ENCODE measurements around the gene XYLT1.

Gene XYLT1

GRCh38 chr16:17245776-17246175, 225.0 kb downstream of the XYLT1 start:
- DNase-seq, result no peak

GRCh38 chr16:17244872-17245551, 225.7 kb downstream of the XYLT1 start:
- no peak for DNase-seq

DNA sequence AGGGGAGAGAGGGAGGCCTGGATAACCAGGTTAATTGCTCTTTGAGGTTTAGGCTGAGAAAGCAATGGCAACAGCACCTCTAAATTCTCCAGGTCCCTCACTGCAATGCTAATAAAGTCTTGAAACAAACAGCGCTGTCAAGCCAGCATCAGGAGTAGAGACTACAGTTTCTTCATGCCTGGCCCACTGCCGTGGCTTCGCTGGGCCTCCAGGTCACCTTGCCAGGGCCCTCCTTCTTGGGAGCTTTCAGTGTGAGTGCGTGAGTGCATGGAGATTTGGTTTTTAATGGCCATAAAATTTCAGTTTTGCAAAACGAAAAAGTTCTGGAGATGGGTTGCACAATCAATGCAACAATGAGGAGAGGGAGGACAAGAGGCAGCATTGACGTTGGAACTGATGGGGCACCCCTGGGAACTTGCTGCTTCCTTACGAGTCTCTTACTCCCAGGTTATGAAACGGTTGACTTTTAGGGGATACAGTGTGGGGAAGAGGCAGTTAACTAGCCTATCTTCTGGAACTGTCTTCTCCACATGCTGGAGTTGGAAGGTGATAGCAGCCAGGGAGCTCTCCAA, 229.4 kb downstream of the XYLT1 start:
- DNase-seq, result no peak

DNA sequence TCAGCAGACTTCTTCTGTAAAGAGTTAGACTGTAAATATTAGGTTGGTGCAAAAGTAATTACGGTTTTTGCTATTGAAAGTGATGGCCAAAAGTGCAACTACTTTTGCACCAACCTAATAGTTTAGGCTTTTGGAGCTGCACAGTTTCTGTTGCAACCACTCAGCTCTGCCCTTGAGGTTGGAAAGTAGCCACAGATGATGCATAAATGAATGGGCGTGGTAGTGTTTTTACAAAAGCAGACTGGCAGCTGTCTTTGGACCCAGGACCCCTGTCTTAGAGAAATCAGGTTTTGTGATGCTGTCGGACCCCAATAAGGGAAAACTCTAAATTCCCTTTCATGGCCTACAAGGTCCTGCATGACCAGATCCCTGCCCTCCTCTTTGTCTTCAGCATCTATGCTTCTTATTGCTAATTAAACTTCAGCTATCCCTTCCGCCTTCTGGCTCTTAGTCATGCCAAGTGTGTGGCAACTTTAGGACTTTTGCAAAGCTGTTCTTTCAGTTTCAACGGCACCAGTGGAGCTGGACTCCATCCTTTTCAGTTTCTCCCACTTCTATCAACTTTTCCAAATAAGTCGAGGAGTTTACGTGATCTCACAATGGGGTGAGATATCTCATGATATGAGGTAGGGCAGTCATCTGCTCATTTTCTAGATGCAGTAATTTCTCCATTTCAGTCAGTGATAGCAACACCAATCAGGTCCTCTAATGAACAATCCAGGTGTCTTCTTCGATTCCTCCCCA, 232.3 kb downstream of the XYLT1 start:
- no peak for DNase-seq

DNA sequence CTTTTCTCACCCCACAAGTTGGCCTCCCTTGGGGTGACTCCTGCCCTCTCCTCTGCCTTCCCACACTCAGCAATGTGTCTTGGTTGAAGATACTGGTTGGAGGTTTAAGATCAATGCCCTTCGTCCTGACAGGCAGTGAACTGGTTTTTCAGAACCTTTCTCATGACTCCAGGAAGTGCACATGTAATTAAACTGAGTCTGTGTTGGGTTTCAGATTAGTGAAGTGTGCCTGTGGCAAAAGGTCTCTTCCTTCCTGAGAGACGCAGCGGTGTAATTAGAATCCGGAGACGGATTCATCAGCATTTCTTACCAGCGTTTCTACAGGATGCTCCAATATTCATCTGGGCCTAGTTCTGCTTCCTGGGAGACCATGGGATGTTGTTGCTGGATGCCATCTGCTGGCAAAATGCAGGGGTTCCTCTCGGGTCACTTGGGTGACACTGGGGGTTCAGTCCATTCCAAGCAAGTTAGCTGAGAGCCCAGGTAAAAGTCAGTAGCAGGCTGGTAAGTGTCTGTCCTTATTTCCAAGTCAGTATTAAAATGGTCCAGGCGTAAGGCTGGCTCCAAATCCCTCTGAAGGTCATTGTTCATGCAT, 233.3 kb downstream of the XYLT1 start:
- no peak for DNase-seq

DNA sequence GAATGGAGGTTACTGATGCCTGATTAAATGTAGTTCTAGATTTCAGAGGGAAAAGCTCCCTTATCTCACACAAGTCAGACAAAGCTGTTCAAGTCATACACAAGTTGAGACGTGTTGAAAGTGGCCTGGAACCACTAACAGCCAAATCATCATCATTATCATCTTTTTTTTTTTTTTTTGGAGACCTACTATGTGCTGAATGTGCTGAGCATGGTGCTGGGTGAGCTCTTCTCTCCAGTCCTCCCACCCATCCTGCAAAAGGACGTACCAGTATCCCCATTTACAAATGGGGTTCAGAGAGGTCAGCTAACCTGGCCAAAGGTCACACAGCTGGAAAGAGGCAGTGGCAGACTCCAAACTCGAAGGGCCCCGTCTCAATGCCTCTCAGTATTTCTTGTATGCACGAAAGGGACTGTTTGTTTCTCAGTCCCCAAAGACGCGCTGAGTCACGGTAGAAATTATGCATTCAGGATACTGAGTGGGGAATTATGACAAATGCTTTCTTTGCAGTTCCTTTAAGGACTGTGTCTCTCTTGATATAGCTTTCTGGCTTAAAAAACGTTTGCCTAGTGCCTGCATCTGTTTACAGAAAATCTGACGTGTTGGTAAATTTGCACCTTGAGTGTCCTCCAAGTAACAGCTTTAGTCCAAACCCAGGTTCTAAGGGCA, 235.5 kb downstream of the XYLT1 start:
- no peak for DNase-seq

DNA sequence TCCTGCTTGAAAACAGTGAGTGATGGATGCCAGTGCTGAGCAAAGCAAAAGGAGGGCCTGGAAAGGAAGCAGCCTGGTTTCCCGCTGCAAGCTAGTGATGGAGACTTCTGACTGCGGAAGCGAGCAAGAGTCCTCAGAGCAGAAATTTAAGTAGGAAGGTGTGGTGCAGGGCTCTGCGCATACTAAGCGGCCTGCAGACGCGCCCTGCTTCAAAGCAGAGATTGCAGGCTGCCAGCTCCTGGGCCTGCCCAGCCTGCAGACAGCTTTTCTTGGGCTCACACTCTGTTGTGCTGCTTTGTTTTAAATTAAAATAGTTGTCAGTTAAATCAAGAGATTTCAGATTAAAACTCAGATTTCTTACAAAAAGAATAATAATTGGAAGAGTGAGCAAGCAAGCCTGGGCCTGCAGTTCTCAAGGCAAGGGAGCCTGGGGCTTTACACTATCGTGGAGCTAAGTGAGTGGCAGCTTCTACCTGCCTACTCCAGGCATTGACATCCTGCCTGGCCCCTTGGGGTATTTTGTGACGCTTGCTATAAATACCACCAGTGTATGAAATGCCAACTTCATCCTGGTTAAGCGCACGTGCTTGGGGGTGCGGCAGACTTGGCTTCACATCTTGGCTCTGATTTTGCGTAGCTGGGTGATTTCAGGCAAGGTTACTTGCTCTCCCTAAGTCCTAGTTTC, 237.3 kb downstream of the XYLT1 start:
- no peak for DNase-seq

GRCh38 chr16:17232487-17232886, 238.3 kb downstream of the XYLT1 start:
- DNase-seq, result no peak

DNA sequence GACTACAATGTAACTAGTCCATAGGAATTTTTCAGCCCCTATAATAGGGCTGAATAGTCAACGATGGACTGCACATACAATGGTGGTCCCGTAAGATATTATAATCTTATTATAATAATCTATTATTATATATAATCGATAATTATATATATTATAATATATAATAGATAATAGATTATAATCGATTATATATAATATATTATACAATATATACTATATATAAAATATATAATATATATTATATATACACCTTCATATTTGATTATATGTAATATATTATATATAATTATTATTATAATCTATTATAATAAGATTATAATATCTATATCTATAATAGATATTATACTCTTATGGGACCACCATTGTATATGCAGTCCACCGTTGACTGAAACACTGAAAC, 238.8 kb downstream of the XYLT1 start:
- no peak for DNase-seq

DNA sequence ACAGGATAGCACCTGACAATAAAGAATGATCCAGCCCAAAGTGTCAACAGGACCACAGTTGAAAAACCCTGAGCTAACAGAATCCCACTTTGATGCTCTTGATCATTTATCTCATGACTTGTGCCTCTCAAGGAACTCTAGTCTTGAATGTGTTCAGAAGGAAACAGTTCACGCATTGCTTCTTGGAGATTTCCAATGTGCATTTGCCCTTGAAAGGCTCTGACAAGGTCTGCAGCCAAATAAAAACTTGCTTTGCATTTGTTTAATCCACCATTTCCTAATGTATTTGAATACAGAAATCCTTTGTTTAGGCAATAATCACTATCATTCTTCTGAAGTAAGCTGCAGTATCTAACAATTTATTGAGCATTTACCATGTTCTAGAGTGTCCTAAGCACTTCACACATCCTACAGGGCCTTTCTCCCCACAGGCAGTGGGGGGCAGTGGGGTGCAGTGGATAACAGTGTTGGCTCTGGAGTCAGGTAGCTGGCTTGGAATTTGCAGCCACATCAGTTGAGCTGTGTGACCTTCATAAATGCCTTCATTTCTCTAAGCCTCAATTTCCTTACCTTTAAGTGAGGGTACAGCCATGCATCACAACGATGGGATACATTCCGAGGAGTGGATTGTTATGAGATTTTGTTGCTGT, 239.7 kb downstream of the XYLT1 start:
- no peak for DNase-seq

- DNase-seq, result no peak
Measured at GRCh38 chr16:17229766-17230165, 241.0 kb downstream of the XYLT1 start.

DNA sequence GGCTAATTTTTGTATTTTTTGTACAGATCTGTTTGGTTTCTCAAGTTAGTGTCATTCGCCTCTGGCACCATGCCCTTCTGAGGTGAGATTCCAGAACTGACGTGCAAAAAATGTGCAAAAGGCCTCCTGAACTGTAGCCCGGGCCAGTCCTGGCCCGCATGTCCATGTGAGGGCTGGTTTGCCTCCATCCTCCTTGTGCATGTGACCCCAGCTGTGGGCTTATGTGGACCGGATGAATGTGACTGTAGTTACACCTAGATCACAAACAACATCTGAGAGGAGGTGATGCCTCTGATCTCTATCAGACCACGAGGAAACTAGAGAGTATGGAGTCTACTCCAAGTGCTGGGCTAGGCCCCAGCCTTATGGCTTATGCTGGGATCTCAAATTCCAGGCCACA, 241.6 kb downstream of the XYLT1 start:
- no peak for DNase-seq

DNA sequence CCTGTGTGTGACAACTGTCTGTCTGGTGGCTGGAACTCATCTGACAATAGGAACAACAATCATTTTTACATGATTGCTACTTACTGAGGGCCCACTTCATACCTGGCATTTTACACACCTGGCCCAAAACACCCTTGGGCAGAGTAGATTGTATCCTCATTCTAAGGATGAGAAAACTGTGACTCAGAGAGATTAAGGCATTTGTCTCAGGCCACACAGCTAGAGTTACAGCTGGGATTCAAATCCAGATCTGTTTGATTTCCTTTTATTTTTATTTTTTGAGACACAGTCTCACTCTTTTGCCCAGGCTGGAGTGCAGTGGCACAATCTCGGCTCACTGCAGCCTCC, 242.1 kb downstream of the XYLT1 start:
- no peak for DNase-seq

GRCh38 chr16:17228048-17228707, 242.6 kb downstream of the XYLT1 start:
- DNase-seq, result no peak

DNA sequence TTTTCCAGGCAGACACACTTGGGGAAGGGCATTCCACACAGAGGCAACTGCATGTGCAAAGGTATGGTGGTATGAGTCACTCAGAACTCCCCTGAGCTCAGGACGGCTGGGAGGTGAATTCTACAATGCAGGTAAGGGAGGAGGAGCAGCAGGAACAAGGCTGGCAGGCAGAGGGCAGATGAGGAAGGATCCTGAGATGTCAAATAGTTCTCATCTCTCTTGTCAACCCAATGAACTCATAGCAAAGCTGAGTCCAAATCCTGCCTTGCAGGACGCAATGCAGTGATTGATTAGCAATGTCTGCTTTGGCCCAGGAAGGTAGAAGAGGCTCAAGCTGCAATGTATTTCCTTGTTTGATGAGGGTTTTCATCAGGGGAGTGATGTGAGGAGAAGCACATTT, 243.5 kb downstream of the XYLT1 start:
- no peak for DNase-seq

DNA sequence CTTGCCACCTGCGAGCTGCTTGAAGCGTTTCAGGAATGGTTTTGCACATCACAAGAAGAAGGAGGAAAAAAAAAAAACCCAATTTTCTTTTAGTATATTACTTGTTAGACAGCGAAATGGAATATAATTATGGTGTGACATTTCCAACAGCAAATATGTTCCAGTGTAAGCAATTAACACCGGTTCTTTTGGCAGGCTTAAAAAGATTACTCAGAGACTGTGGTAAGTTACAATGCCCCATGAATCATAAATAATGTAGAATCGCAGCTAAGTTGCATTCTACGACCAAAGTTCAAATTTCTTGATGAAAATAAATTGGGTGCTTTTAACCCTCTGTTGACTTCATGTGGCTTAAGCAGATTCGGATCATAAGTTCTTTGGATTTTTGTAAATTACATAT, 245.2 kb downstream of the XYLT1 start:
- DNase-seq, result no peak

GRCh38 chr16:17224879-17225281, 245.9 kb downstream of the XYLT1 start:
- DNase-seq, result no peak

GRCh38 chr16:17224350-17224749, 246.4 kb downstream of the XYLT1 start:
- DNase-seq, result no peak

DNA sequence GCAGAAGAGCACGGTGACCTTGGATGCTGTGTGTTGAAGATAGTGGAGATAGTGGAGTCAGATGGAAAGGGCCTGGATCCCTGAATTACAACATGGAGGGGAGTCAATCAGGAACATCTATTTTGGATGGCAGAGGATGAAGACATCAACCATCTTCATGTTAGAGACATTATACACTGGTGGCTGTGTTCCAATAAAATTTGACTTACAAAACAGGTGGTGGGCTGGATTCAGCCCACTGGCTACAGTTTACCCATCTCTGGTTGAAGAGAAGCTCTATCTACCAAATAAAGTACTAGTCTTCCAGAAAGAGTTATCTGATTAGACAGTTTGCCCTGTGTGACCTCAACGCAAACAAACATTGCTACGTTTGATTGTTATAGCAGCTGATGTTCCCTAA, 247.2 kb downstream of the XYLT1 start:
- no peak for DNase-seq

DNA sequence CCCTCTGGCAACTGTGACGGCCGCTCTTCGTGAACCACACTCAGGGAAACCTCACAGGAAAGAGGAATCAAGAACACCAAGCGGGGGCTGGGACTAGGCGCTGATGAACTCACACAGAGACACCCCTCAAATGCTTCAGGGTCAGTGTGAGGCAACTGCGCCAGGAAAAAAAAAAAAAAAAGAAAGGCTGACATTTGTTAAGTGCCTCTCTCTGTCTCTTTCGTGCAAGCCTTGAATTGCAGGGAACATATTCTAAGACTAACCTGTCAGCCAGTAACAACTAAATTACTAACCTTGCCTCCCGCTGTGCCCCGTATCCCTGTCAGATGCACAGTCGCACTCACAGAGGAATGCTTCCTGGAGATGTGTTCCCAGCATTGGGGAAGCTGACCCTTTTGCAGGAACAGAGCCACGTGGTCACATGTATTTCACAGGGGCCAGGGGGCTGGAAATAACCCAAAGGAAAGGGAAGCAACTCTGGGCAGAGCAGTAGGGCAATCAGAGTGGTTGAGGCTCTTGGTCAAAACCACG, 247.8 kb downstream of the XYLT1 start:
- no peak for DNase-seq

- no peak for DNase-seq
Measured at GRCh38 chr16:17219991-17220390, 250.8 kb downstream of the XYLT1 start.

- no peak for DNase-seq
Measured at GRCh38 chr16:17215936-17216335, 254.8 kb downstream of the XYLT1 start.

All from activated CD8-positive, alpha-beta memory T cell treated with anti-CD3 and anti-CD28 coated beads for 24 hours (primary cell).